Ascending aorta (tissue), 2 donors: ENCODE measurements around the gene MAP1LC3B2. TPM values are rescaled to one million over a fixed set of nuclear protein-coding genes. Genes with fewer than 3 reads are reported as not detected.

Source experiments
- DNase-seq, 2 donors: peaks; one replicate each; pipeline ENCODE4 v3.0.0-alpha.2; 2019; ENCODE audit warnings: low spot score in 2 of 2
- H3K27ac ChIP-seq, 2 donors: fragments of 200-600 bp; sonication (generic); one replicate each; pipeline ENCODE4 v1.5.1; 2016 to 2017; ENCODE audit warnings: mild to moderate bottlenecking in 1 of 2
- H3K27me3 ChIP-seq: fragments of 200-600 bp; sonication (generic); one replicate; pipeline ENCODE4 v1.5.1; 2017
- H3K36me3 ChIP-seq, 2 donors: fragments of 200-600 bp; sonication (generic); one replicate each; pipeline ENCODE4 v1.5.1; 2016
- H3K4me1 ChIP-seq, 2 donors: fragments of 200-600 bp; sonication (generic); one replicate each; pipeline ENCODE4 v1.5.1; 2016 to 2017; ENCODE audit warnings: mild to moderate bottlenecking in 1 of 2
- H3K4me3 ChIP-seq, 2 donors: fragments of 200-600 bp; sonication (generic); one replicate each; pipeline ENCODE4 v1.5.1; 2016 to 2017; ENCODE audit warnings: mild to moderate bottlenecking in 1 of 2
- H3K9me3 ChIP-seq, 2 donors: fragments of 200-600 bp; sonication (generic); one replicate each; pipeline ENCODE4 v1.5.1; 2016
- intact Hi-C: fragments of 100-400 bp; cut with DNase I; formaldehyde crosslinking; loops from one replicate; pipeline ENCODE4 v1.15.1; 2023
- total RNA-seq: library from RNA; depleted of rRNA; stranded (reverse); fragments of >200 nt; gene quantifications from one replicate; pipeline ENCODE4 v1.1.0, GENCODE V29; 2016
- TF ChIP-seq, protein P1 (sequence below), 3 experiments: fragments of 200-600 bp in 2 of 3; fragments of 450-650 bp in 1 of 3; sonication (generic) in 2 of 3; IDR thresholded peaks; one replicate each; pipeline ENCODE4 v1.5.1; 2016 to 2019; ENCODE audit warnings: antibody characterized with exemption in 3 of 3, mild to moderate bottlenecking in 1 of 3, moderate library complexity in 1 of 3

MAP1LC3B2 gene
- total RNA-seq, 1 donor from 2014 or later, result not detected

DNA sequence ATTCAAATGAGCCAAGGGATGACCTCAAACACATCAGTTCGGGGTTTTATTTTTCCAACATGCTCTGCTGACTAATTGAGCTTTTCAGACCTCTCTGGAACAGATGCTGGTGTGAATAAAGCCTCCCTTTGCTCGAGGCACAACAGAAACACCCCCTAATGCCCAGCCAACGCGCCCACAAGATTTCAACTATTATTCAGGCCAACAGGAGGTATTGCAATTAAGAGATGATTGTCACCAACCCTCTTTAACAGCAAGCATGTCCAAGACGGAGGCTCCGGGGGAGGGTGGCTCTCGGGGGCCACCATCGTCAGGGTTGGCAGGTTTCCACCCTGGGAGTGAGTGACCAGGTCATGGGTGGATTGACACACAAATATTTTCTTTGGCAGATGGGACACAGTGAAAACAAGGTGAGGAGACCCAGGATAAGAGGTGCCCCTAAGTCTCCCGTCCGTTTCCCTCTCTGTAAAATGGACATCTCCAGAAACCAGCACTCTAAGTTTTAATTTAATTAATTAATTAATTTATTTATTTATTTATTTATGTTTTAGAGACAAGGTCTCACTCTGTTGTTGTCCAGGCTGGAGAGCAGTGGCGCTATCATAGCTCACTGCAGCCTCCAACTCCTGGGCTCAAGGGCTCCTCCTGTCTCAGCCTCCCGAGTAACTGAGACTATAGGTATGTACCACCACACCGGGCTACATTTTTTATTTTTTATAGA lies 56.1 kb downstream of the MAP1LC3B2 start:
- intact Hi-C loops, result no loop called here
- Histone ChIP-seq H3K4me1 (no peaks in the 10 kb centered on the region), H3K9me3 (no peaks in the 10 kb centered on the region), H3K27me3 (no peaks in the 10 kb centered on the region), H3K27ac (no peak overlapping the region), H3K36me3 (no peaks in the 10 kb centered on the region), H3K4me3 (no peak overlapping the region)
- DNase-seq, result no peak
- TF ChIP-seq, protein P1, sequence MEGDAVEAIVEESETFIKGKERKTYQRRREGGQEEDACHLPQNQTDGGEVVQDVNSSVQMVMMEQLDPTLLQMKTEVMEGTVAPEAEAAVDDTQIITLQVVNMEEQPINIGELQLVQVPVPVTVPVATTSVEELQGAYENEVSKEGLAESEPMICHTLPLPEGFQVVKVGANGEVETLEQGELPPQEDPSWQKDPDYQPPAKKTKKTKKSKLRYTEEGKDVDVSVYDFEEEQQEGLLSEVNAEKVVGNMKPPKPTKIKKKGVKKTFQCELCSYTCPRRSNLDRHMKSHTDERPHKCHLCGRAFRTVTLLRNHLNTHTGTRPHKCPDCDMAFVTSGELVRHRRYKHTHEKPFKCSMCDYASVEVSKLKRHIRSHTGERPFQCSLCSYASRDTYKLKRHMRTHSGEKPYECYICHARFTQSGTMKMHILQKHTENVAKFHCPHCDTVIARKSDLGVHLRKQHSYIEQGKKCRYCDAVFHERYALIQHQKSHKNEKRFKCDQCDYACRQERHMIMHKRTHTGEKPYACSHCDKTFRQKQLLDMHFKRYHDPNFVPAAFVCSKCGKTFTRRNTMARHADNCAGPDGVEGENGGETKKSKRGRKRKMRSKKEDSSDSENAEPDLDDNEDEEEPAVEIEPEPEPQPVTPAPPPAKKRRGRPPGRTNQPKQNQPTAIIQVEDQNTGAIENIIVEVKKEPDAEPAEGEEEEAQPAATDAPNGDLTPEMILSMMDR (IDR thresholded peaks at IDR 0.05), result no peak

DNA sequence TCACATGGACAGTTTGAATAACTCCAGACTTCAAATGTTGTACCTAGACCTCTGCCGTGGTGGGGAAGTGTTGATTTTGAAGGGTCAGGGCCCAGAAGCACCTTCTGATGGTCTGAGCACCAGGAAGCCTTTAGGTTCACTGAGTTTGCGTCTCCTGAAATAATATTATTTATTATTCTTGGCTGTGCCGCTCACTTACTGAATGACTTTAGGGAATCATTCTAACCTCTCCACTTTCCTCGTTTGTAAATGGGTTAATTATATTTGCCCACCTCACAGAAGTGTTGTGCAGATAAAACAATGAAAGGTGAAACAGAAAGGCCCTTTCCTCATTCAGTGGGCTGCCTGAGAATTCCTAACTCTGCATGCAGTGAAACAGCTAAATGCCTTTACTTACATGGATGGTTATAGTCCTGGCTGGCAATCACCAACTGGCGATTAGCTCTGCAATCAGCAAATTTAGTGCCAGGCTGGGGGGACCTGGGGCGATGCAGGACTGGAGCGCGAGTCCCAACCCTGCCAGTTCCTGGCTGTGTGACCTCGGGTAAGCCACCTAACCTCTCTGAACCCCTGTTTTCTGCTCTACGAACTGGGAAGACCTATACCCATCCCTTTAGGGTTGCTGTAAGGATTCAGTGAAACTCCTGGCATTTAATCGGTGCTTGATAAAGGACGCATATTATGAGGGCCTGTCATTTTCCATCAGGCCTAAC lies 57.5 kb downstream of the MAP1LC3B2 start:
- TF ChIP-seq, protein P1 (IDR thresholded peaks at IDR 0.05), result no peak
- no peak for DNase-seq
- Histone ChIP-seq H3K36me3 (no peaks in the 10 kb centered on the region), H3K4me3 (no peak overlapping the region), H3K9me3 (no peaks in the 10 kb centered on the region), H3K27ac (no peak overlapping the region), H3K4me1 (no peaks in the 10 kb centered on the region), H3K27me3 (no peaks in the 10 kb centered on the region)
- intact Hi-C loops, result no loop called here

- intact Hi-C loops, result no loop called here
Measured at GRCh38 chr12:116619246-116619645, 60.1 kb downstream of the MAP1LC3B2 start.

GRCh38 chr12:116620124-116620491 lies 60.9 kb downstream of the MAP1LC3B2 start:
- H3K27ac ChIP-seq, result no peak overlapping the region
- no peak overlapping the region for H3K4me3 ChIP-seq
- no peak for DNase-seq
- H3K27me3 ChIP-seq, result no peaks in the 10 kb centered on the region
- H3K4me1 ChIP-seq, result no peaks in the 10 kb centered on the region
- no peaks in the 10 kb centered on the region for H3K36me3 ChIP-seq
- intact Hi-C loops, result no loop called here
- TF ChIP-seq, protein P1 (IDR thresholded peaks at IDR 0.05), result no peak
- peaks cover 0 to 6% of the 10 kb centered on the region in 2 donors for H3K9me3 ChIP-seq

More at GRCh38 chr12:116619246-116619645, 60.1 kb downstream of the MAP1LC3B2 start:
- TF ChIP-seq, protein P1 (IDR thresholded peaks at IDR 0.05), result no peak
- H3K27ac ChIP-seq, result no peak overlapping the region
- no peaks in the 10 kb centered on the region for H3K4me1 ChIP-seq
- no peaks in the 10 kb centered on the region for H3K27me3 ChIP-seq
- no peak for DNase-seq
- H3K4me3 ChIP-seq, result no peak overlapping the region
- H3K36me3 ChIP-seq, result no peaks in the 10 kb centered on the region
- peaks cover 0 to 6% of the 10 kb centered on the region in 2 donors for H3K9me3 ChIP-seq

GRCh38 chr12:116620492-116621191 lies 61.5 kb downstream of the MAP1LC3B2 start:
- Histone ChIP-seq H3K27ac (no peak overlapping the region), H3K27me3 (no peaks in the 10 kb centered on the region), H3K4me3 (no peak overlapping the region), H3K36me3 (no peaks in the 10 kb centered on the region), H3K4me1 (no peaks in the 10 kb centered on the region), H3K9me3 (peaks cover 0 to 6% of the 10 kb centered on the region in 2 donors)
- DNase-seq, result no peak
- TF ChIP-seq, protein P1 (IDR thresholded peaks at IDR 0.05), result no peak
- intact Hi-C loops, result no loop called here
